BE2C (cell line): ENCODE data around the gene GPR18.

Experiments used
- DNase-seq: peaks from one replicate; pipeline ENCODE4 v3.0.0-alpha.2; 2020
- H3K27me3 ChIP-seq: fragments of 250-450 bp; sonication (Bioruptor Pico); 2 replicates; pipeline ENCODE4 v1.5.1; 2020; ENCODE audit warnings: mild to moderate bottlenecking
- H3K36me3 ChIP-seq: fragments of 250-450 bp; sonication (Bioruptor Pico); 2 replicates; pipeline ENCODE4 v1.5.1; 2020; ENCODE audit warnings: mild to moderate bottlenecking
- H3K4me1 ChIP-seq: fragments of 250-450 bp; sonication (Bioruptor Pico); 2 replicates; pipeline ENCODE4 v1.5.1; 2020
- H3K4me3 ChIP-seq: 2 replicates; pipeline ENCODE4 v1.5.1; 2011; ENCODE audit warnings: low read depth, low read length
- H3K9me3 ChIP-seq: fragments of 250-450 bp; sonication (Bioruptor Pico); 2 replicates; pipeline ENCODE4 v1.5.1; 2020
- TF ChIP-seq, protein P1 (sequence below): IDR thresholded peaks from 2 replicates; pipeline ENCODE4 v1.5.1; 2012; ENCODE audit warnings: mild to moderate bottlenecking, low read depth, low read length

The GPR18 gene

GRCh38 chr13:99280166-99280565 lies 22.0 kb upstream of the GPR18 start:
- no peak for DNase-seq
- Histone ChIP-seq H3K36me3 (no peaks in the 10 kb centered on the region; the same call in 1 of the 2 replicates), H3K4me1 (no peaks in the 10 kb centered on the region), H3K27me3 (no peaks in the 10 kb centered on the region), H3K9me3 (no peaks in the 10 kb centered on the region), H3K4me3 (no peak overlapping the region)
- TF ChIP-seq, protein P1, sequence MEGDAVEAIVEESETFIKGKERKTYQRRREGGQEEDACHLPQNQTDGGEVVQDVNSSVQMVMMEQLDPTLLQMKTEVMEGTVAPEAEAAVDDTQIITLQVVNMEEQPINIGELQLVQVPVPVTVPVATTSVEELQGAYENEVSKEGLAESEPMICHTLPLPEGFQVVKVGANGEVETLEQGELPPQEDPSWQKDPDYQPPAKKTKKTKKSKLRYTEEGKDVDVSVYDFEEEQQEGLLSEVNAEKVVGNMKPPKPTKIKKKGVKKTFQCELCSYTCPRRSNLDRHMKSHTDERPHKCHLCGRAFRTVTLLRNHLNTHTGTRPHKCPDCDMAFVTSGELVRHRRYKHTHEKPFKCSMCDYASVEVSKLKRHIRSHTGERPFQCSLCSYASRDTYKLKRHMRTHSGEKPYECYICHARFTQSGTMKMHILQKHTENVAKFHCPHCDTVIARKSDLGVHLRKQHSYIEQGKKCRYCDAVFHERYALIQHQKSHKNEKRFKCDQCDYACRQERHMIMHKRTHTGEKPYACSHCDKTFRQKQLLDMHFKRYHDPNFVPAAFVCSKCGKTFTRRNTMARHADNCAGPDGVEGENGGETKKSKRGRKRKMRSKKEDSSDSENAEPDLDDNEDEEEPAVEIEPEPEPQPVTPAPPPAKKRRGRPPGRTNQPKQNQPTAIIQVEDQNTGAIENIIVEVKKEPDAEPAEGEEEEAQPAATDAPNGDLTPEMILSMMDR, result no peak

DNA sequence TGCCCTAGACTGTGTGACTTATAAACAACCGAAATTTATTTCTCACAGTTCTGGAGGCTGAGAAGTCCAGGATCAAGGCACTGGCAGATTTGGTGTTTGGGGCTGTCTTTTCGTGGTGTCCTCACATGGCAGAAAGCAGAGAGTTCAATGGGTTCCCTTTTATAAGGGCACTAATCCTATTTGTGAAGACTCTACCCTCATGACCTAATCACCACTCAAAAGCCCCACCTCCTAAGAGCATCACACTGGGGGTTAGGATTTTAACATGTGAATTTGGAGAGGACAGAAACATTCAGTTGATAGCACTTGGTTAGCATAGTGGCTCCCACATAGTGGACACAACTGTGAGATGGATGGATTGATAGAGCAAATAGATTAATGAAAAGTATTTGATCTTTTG lies 21.5 kb upstream of the GPR18 start:
- Histone ChIP-seq H3K9me3 (no peaks in the 10 kb centered on the region), H3K27me3 (no peaks in the 10 kb centered on the region), H3K4me3 (no peak overlapping the region), H3K4me1 (no peaks in the 10 kb centered on the region), H3K36me3 (peaks cover 3% of the 10 kb centered on the region; the same call in 1 of the 2 replicates)
- TF ChIP-seq, protein P1, result no peak
- DNase-seq, result no peak

DNA sequence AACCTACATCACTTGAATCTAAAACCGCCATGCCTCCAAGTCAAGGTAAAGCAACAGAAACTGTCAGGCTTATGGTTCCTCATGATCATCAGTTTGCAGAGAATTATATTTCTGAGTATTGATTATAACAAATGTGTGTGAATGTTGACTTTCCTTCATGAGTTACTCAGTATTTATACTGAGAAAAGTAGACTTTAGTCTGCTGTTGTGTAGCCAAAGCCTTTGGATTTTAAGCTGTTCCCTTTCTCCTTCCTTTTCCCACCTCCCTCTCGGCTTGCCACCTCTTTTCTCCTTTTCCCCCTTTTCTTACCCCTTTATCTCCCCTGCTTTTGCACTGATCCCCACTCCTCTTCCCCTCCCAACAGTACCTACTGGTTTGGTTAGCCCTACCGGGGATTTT lies 20.7 kb upstream of the GPR18 start:
- peaks cover 3% of the 10 kb centered on the region; the same call in 1 of the 2 replicates for H3K36me3 ChIP-seq
- H3K27me3 ChIP-seq, result no peaks in the 10 kb centered on the region
- H3K9me3 ChIP-seq, result no peaks in the 10 kb centered on the region
- no peaks in the 10 kb centered on the region for H3K4me1 ChIP-seq
- DNase-seq, result no peak
- H3K4me3 ChIP-seq, result no peak overlapping the region
- TF ChIP-seq, protein P1, result no peak

- no peak for DNase-seq
- H3K36me3 ChIP-seq, result peaks cover 3% of the 10 kb centered on the region; the same call in 1 of the 2 replicates
- no peaks in the 10 kb centered on the region for H3K4me1 ChIP-seq
- H3K27me3 ChIP-seq, result no peaks in the 10 kb centered on the region
- no peak overlapping the region for H3K4me3 ChIP-seq
- H3K9me3 ChIP-seq, result no peaks in the 10 kb centered on the region
- TF ChIP-seq, protein P1, result no peak
Observed at GRCh38 chr13:99278200-99278599, 20.0 kb upstream of the GPR18 start.

- TF ChIP-seq, protein P1, result no peak
- H3K4me3 ChIP-seq, result no peak overlapping the region
- DNase-seq, result no peak
- no peaks in the 10 kb centered on the region for H3K27me3 ChIP-seq
- no peaks in the 10 kb centered on the region for H3K4me1 ChIP-seq
- peaks cover 3% of the 10 kb centered on the region; the same call in 1 of the 2 replicates for H3K36me3 ChIP-seq
- no peaks in the 10 kb centered on the region for H3K9me3 ChIP-seq
Observed at GRCh38 chr13:99277629-99278028, 19.4 kb upstream of the GPR18 start.

DNA sequence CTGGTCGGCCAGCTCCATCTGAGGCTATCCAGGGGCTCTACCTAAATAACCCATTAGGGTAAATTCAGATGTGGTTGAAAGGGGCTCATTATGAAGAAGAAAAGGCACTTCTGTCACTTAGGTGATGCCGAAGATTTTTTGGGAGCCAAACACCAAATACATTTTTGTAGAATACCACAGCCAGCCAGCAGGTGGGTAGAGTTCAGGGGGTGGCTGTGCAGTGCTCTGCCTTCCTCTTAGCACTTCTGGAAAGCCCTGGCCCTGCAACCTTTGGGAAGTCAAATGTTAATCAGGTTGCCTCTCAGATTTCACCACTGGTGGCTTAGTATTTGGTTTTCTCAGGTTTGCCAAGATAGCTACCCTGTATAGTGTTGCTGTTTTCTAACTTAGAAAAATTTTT lies 18.5 kb upstream of the GPR18 start:
- Histone ChIP-seq H3K9me3 (no peaks in the 10 kb centered on the region), H3K36me3 (peaks cover 3% of the 10 kb centered on the region; the same call in 1 of the 2 replicates), H3K4me3 (no peak overlapping the region), H3K27me3 (no peaks in the 10 kb centered on the region), H3K4me1 (no peaks in the 10 kb centered on the region)
- DNase-seq, result no peak
- TF ChIP-seq, protein P1, result no peak
